Suprapubic skin (tissue), 4 donors: ENCODE measurements around the gene TACR1.

ENCODE experiments used
- CTCF ChIP-seq, 2 donors: fragments of 200-600 bp in 1 of 2; fragments of 450-650 bp in 1 of 2; sonication (generic) in 1 of 2; IDR thresholded peaks; one replicate each; pipeline ENCODE4 v1.5.1; 2016 to 2019; ENCODE audit warnings: antibody characterized with exemption in 2 of 2, mild to moderate bottlenecking in 1 of 2, moderate library complexity in 1 of 2
- EP300 ChIP-seq: sonication (generic); formaldehyde crosslinking; IDR thresholded peaks from one replicate; pipeline ENCODE4 v1.6.1; 2017; ENCODE audit warnings: antibody characterized with exemption
- POLR2AphosphoS5 ChIP-seq, 3 donors: sonication (generic); formaldehyde crosslinking; IDR thresholded peaks; one replicate each; pipeline ENCODE4 v1.6.1; 2017; ENCODE audit warnings: antibody characterized with exemption in 3 of 3

GRCh38 chr2:74999468-74999867 lies 199.9 kb downstream of the TACR1 start:
- no peak for TF ChIP-seq CTCF (IDR thresholded peaks at IDR 0.05)
- TF ChIP-seq POLR2AphosphoS5 (IDR thresholded peaks at IDR 0.05) = no peak
- no peak for TF ChIP-seq EP300
